Smooth muscle cell (in vitro differentiated cells): ENCODE measurements around the gene IFNA5. TPM values are rescaled to one million over a fixed set of nuclear protein-coding genes. Genes with fewer than 3 reads are reported as not detected.

Source experiments
- DNase-seq: peaks from one replicate; lab custom pipeline; 2025; ENCODE audit not compliant: unreplicated experiment; lab: John Stamatoyannopoulos, UW
- H2AFZ ChIP-seq: fragments of 200-600 bp; sonication (generic); 2 replicates; pipeline ENCODE4 v1.6.0; 2016; ENCODE audit warnings: antibody characterized with exemption, low read depth, mild to moderate bottlenecking
- H3F3A ChIP-seq: fragments of 200-600 bp; sonication (generic); 2 replicates; pipeline ENCODE4 v1.6.0; 2017; ENCODE audit warnings: antibody characterized with exemption, low read depth
- H3K27ac ChIP-seq: fragments of 200-600 bp; sonication (generic); 2 replicates; pipeline ENCODE4 v1.5.1; 2016; ENCODE audit warnings: low read depth, mild to moderate bottlenecking
- H3K27me3 ChIP-seq: fragments of 200-600 bp; sonication (generic); 2 replicates; pipeline ENCODE4 v1.6.1; 2016; ENCODE audit warnings: low read depth, mild to moderate bottlenecking
- H3K36me3 ChIP-seq: fragments of 200-600 bp; sonication (generic); 2 replicates; pipeline ENCODE4 v1.5.1; 2016; ENCODE audit warnings: low read depth
- H3K4me1 ChIP-seq: fragments of 200-600 bp; sonication (generic); 2 replicates; pipeline ENCODE4 v1.5.1; 2016; ENCODE audit warnings: low read depth
- H3K4me2 ChIP-seq: fragments of 200-600 bp; sonication (generic); 2 replicates; pipeline ENCODE4 v1.6.0; 2016; ENCODE audit warnings: mild to moderate bottlenecking
- H3K4me3 ChIP-seq: fragments of 200-600 bp; sonication (generic); 2 replicates; pipeline ENCODE4 v1.5.1; 2016; ENCODE audit warnings: mild to moderate bottlenecking
- H3K79me2 ChIP-seq: fragments of 200-600 bp; sonication (generic); 2 replicates; pipeline ENCODE4 v1.6.0; 2016; ENCODE audit warnings: low read depth, mild to moderate bottlenecking
- H3K9ac ChIP-seq: fragments of 200-600 bp; sonication (generic); 2 replicates; pipeline ENCODE4 v1.6.0; 2016; ENCODE audit warnings: low read depth
- H3K9me3 ChIP-seq: fragments of 200-600 bp; sonication (generic); replicated peaks from 2 replicates; pipeline ENCODE4 v1.5.1; 2016; ENCODE audit warnings: low read depth
- H4K20me1 ChIP-seq: fragments of 200-600 bp; sonication (generic); 2 replicates; pipeline ENCODE4 v1.6.0; 2016; ENCODE audit warnings: low read depth
- CTCF ChIP-seq: fragments of 200-600 bp; sonication (generic); IDR thresholded peaks from 2 replicates; pipeline ENCODE4 v1.5.1; 2017; ENCODE audit warnings: borderline replicate concordance, mild to moderate bottlenecking, antibody characterized with exemption; ENCODE audit not compliant: insufficient read depth, poor library complexity, severe bottlenecking
- WGBS: methylation state at CpG from one replicate; pipeline ENCODE4 v1.1.7; 2016; ENCODE audit warnings: low lambda C conversion rate; 5-methylcytosine and 5-hydroxymethylcytosine counted together
- polyA plus RNA-seq: library from polyadenylated mRNA; unstranded; fragments of >200 nt; fragmentation: Nextera tagmentation; extraction: Ambion mirVana; gene quantifications from 2 replicates; pipeline ENCODE4 v1.2.1, GENCODE V29; 2016
- total RNA-seq: library from RNA; depleted of rRNA; stranded (reverse); fragments of >200 nt; gene quantifications from 2 replicates; pipeline ENCODE4 v1.2.3, GENCODE V29; 2014

The IFNA5 gene
- total and polyA plus RNA-seq, 2 experiments from 2014 or later: 0.36 TPM; not detected in 1

GRCh38 chr9:21287280-21287679 is 17.8 kb downstream of the IFNA5 start:
- no peak overlapping the region for H3K27ac ChIP-seq
- H4K20me1 ChIP-seq: no peaks in the 10 kb centered on the region
- H3K79me2 ChIP-seq: no peaks in the 10 kb centered on the region
- H3K36me3 ChIP-seq: no peaks in the 10 kb centered on the region
- no peak overlapping the region for H3K4me2 ChIP-seq
- H3K9me3 ChIP-seq: no peaks in the 10 kb centered on the region
- H3K4me1 ChIP-seq: no peaks in the 10 kb centered on the region
- WGBS: 86% methylated on average over 3 of the region's 3 CpGs
- H3K9ac ChIP-seq: no peak overlapping the region
- H2AFZ ChIP-seq: no peak overlapping the region
- H3F3A ChIP-seq: no peaks in the 10 kb centered on the region
- no peak for TF ChIP-seq CTCF
- no peak for DNase-seq
- H3K27me3 ChIP-seq: peaks cover 20% of the 10 kb centered on the region
- no peak overlapping the region for H3K4me3 ChIP-seq

- H3K4me1 ChIP-seq: no peaks in the 10 kb centered on the region
- no peak overlapping the region for H3K27ac ChIP-seq
- no peak for TF ChIP-seq CTCF
- no peaks in the 10 kb centered on the region for H3F3A ChIP-seq
- WGBS: 83% methylated on average over 5 of the region's 5 CpGs
- peaks cover 25% of the 10 kb centered on the region for H3K27me3 ChIP-seq
- no peaks in the 10 kb centered on the region for H4K20me1 ChIP-seq
- no peaks in the 10 kb centered on the region for H3K79me2 ChIP-seq
- H3K9me3 ChIP-seq: no peaks in the 10 kb centered on the region
- no peak overlapping the region for H3K4me2 ChIP-seq
- H3K36me3 ChIP-seq: no peaks in the 10 kb centered on the region
- no peak overlapping the region for H3K4me3 ChIP-seq
- no peak for DNase-seq
- H2AFZ ChIP-seq: no peak overlapping the region
- H3K9ac ChIP-seq: no peak overlapping the region
Measured at GRCh38 chr9:21286659-21287058, 18.5 kb downstream of the IFNA5 start.

DNA sequence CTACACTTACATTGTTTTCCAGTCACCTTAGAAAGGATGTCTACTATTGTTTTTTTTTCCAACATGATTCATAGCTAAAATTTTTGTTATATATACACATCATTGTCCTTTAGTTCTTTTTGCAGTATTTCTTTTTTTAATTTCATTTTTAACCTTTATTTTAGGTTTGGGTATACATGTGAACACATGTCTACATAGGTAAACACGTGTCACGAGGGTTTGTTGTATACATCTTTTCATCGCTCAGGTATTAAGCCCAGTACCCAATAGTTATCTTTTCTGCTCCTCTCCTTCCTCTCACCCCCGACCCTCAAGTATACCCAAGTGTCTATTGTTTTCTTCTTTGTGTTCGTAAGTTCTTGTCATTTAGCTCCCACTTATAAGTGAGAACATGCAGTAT is 19.0 kb downstream of the IFNA5 start:
- H3F3A ChIP-seq: no peaks in the 10 kb centered on the region
- H4K20me1 ChIP-seq: no peaks in the 10 kb centered on the region
- no peak overlapping the region for H3K27ac ChIP-seq
- no peak for DNase-seq
- no peaks in the 10 kb centered on the region for H3K9me3 ChIP-seq
- H3K27me3 ChIP-seq: peaks cover 31% of the 10 kb centered on the region
- H3K36me3 ChIP-seq: no peaks in the 10 kb centered on the region
- H3K79me2 ChIP-seq: no peaks in the 10 kb centered on the region
- WGBS: 93% methylated on average over 5 of the region's 5 CpGs
- H3K4me3 ChIP-seq: no peak overlapping the region
- TF ChIP-seq CTCF: no peak
- H3K9ac ChIP-seq: no peak overlapping the region
- H3K4me2 ChIP-seq: no peak overlapping the region
- H2AFZ ChIP-seq: no peak overlapping the region
- H3K4me1 ChIP-seq: no peaks in the 10 kb centered on the region

GRCh38 chr9:21281275-21281674 is 23.8 kb downstream of the IFNA5 start:
- no peak overlapping the region for H3K4me2 ChIP-seq
- H3K4me3 ChIP-seq: no peak overlapping the region
- no peak overlapping the region for H3K9ac ChIP-seq
- no peaks in the 10 kb centered on the region for H3K36me3 ChIP-seq
- no peak for TF ChIP-seq CTCF
- no peaks in the 10 kb centered on the region for H4K20me1 ChIP-seq
- no peak for DNase-seq
- no peaks in the 10 kb centered on the region for H3K79me2 ChIP-seq
- H3K9me3 ChIP-seq: no peaks in the 10 kb centered on the region
- H3K4me1 ChIP-seq: no peaks in the 10 kb centered on the region
- no peaks in the 10 kb centered on the region for H3F3A ChIP-seq
- no peak overlapping the region for H3K27ac ChIP-seq
- WGBS: 90% methylated on average over 2 of the region's 2 CpGs
- no peak overlapping the region for H2AFZ ChIP-seq
- peaks cover 72% of the 10 kb centered on the region for H3K27me3 ChIP-seq
